ENCODE results near the gene CCDC146. TPM values are rescaled to one million over a fixed set of nuclear protein-coding genes. Genes with fewer than 3 reads are reported as not detected.

Gene CCDC146, protein sequence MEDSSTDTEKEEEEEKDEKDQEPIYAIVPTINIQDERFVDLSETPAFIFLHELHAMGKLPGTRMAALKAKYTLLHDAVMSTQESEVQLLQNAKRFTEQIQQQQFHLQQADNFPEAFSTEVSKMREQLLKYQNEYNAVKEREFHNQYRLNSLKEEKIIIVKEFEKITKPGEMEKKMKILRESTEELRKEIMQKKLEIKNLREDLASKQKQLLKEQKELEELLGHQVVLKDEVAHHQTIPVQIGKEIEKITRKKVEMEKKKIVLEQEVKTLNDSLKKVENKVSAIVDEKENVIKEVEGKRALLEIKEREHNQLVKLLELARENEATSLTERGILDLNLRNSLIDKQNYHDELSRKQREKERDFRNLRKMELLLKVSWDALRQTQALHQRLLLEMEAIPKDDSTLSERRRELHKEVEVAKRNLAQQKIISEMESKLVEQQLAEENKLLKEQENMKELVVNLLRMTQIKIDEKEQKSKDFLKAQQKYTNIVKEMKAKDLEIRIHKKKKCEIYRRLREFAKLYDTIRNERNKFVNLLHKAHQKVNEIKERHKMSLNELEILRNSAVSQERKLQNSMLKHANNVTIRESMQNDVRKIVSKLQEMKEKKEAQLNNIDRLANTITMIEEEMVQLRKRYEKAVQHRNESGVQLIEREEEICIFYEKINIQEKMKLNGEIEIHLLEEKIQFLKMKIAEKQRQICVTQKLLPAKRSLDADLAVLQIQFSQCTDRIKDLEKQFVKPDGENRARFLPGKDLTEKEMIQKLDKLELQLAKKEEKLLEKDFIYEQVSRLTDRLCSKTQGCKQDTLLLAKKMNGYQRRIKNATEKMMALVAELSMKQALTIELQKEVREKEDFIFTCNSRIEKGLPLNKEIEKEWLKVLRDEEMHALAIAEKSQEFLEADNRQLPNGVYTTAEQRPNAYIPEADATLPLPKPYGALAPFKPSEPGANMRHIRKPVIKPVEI
- 1.1 and 2.2 TPM in 2 replicates for total RNA-seq

GRCh38 chr7:77121860-77122681, at the start of gene CCDC146:
CCDC146 (plus strand) TSS chr7:77122615; CDS start chr7:77167669, 45,054 bp downstream.

GRCh38 chr7:77199013-77199966, 76.9 kb downstream of the CCDC146 start, which contains the start of gene FGL2:
FGL2 (minus strand) TSS chr7:77199819; CDS start chr7:77199793, 26 bp downstream.

Other genes starting within 250 kb of the CCDC146 start
- gene SPDYE17, start 90.3 kb upstream of the CCDC146 start, total RNA-seq = not detected in 2 replicates
- 0.14 TPM in 1 of 2 replicates, not detected in the other for gene SPDYE18, start 60.1 kb upstream of the CCDC146 start, total RNA-seq
- gene FGL2, start 77.2 kb downstream of the CCDC146 start, total RNA-seq = 0.13 and 0.22 TPM in 2 replicates

Data from thoracic aorta endothelial cell (primary cell).